LHCN-M2 (cell line): ENCODE measurements around the gene DNAAF5. TPM values are rescaled to one million over a fixed set of nuclear protein-coding genes. Genes with fewer than 3 reads are reported as not detected.
"Not testable (repeated sequence)": the region's sequence is repeated elsewhere in the genome, so short reads cannot be mapped to it uniquely, and the experiment has no call there.

Source experiments
- DNase-seq: peaks from one replicate; pipeline ENCODE4 v3.0.0-alpha.2; 2012; ENCODE audit warnings: low read depth
- total RNA-seq: library from RNA; depleted of rRNA; stranded (reverse); fragments of >200 nt; gene quantifications from 2 replicates; pipeline ENCODE4 v1.2.3, GENCODE V29; 2014

DNAAF5 gene
- total RNA-seq, 1 experiment from 2014 or later, result 55.9 TPM

GRCh38 chr7:746155-747061 is 19.9 kb downstream of the DNAAF5 start:
- no peak for DNase-seq

- DNase-seq, result no peak
These were observed 20.7 kb downstream of the DNAAF5 start for GRCh38 chr7:747186-747585.

- DNase-seq, result no peak
These were observed 21.9 kb downstream of the DNAAF5 start for GRCh38 chr7:748446-748845.

- no peak for DNase-seq
These were observed 22.6 kb downstream of the DNAAF5 start for GRCh38 chr7:749140-749551.

- DNase-seq, result no peak
These were observed 23.8 kb downstream of the DNAAF5 start for GRCh38 chr7:750111-750905.

- DNase-seq, result no peak
These were observed 25.3 kb downstream of the DNAAF5 start for GRCh38 chr7:751826-752225.

GRCh38 chr7:752256-752655 is 25.8 kb downstream of the DNAAF5 start:
- DNase-seq, result not testable (repeated sequence)

GRCh38 chr7:753190-753589 is 26.7 kb downstream of the DNAAF5 start:
- no peak for DNase-seq

- DNase-seq, result no peak
These were observed 28.3 kb downstream of the DNAAF5 start for GRCh38 chr7:754531-755412.

- no peak for DNase-seq
These were observed 28.9 kb downstream of the DNAAF5 start for GRCh38 chr7:755413-755805.

GRCh38 chr7:756231-756927 is 29.9 kb downstream of the DNAAF5 start:
- DNase-seq, result no peak

- no peak for DNase-seq
These were observed 30.5 kb downstream of the DNAAF5 start for GRCh38 chr7:756928-757560.

- DNase-seq, result no peak
These were observed 31.3 kb downstream of the DNAAF5 start for GRCh38 chr7:757741-758163.

GRCh38 chr7:759569-759968 is 33.1 kb downstream of the DNAAF5 start:
- DNase-seq, result no peak

GRCh38 chr7:760006-760405 is 33.5 kb downstream of the DNAAF5 start:
- no peak for DNase-seq

- no peak for DNase-seq
These were observed 34.6 kb downstream of the DNAAF5 start for GRCh38 chr7:761101-761500.

- DNase-seq, result no peak
These were observed 35.1 kb downstream of the DNAAF5 start for GRCh38 chr7:761631-762030.

- no peak for DNase-seq
These were observed 36.4 kb downstream of the DNAAF5 start for GRCh38 chr7:762885-763284.

GRCh38 chr7:763762-764161 is 37.3 kb downstream of the DNAAF5 start:
- DNase-seq, result no peak

GRCh38 chr7:765383-765782 is 38.9 kb downstream of the DNAAF5 start:
- no peak for DNase-seq

GRCh38 chr7:767580-767940 is 41.1 kb downstream of the DNAAF5 start:
- DNase-seq, result no peak
